MG63 (cell line): ENCODE measurements around the gene ITPRID2. TPM values are rescaled to one million over a fixed set of nuclear protein-coding genes. Genes with fewer than 3 reads are reported as not detected.

Experiments
- DNase-seq: peaks from one replicate; pipeline ENCODE4 v3.0.0-alpha.2; 2020
- H3K27me3 ChIP-seq: fragments of 250-450 bp; sonication (Bioruptor Pico); 2 replicates; pipeline ENCODE4 v1.5.1; 2020; ENCODE audit warnings: mild to moderate bottlenecking, moderate library complexity
- H3K36me3 ChIP-seq: fragments of 250-450 bp; sonication (Bioruptor Pico); 2 replicates; pipeline ENCODE4 v1.5.1; 2020; ENCODE audit warnings: mild to moderate bottlenecking, moderate library complexity
- H3K4me3 ChIP-seq: fragments of 250-450 bp; sonication (Bioruptor Pico); 2 replicates; pipeline ENCODE4 v1.5.1; 2020; ENCODE audit warnings: mild to moderate bottlenecking, moderate library complexity
- H3K9me3 ChIP-seq: fragments of 250-450 bp; sonication (Bioruptor Pico); 2 replicates; pipeline ENCODE4 v1.5.1; 2020; ENCODE audit warnings: mild to moderate bottlenecking, moderate library complexity
- total RNA-seq: library from RNA; depleted of rRNA; stranded (reverse); fragments of >200 nt; shearing (Covaris generic); gene quantifications from 2 replicates; pipeline ENCODE4 v1.2.3, GENCODE V29; 2014; ENCODE audit warnings: low replicate concordance; rRNA removed

ITPRID2 gene
- 47.7 and 58.0 TPM in 2 replicates for total RNA-seq

GRCh38 chr2:181891258-181891965 is at the start of gene ITPRID2:
TSS of gene ITPRID2 (plus strand) at chr2:181891730. CDS start at chr2:181892067, 337 bp downstream.
- H3K4me3 ChIP-seq: peak within 1 kb of the TSS; percentile 95
- no peaks in the 10 kb centered on the region for H3K9me3 ChIP-seq
- H3K36me3 ChIP-seq: peaks cover 39% of the 10 kb centered on the region
- peak; percentile 91 for DNase-seq
- H3K27me3 ChIP-seq: no peaks in the 10 kb centered on the region

- H3K27me3 ChIP-seq: no peaks in the 10 kb centered on the region
- no peak for DNase-seq
- H3K9me3 ChIP-seq: no peaks in the 10 kb centered on the region
- no peak overlapping the region for H3K4me3 ChIP-seq
- H3K36me3 ChIP-seq: no peaks in the 10 kb centered on the region
These were observed 46.8 kb upstream of the ITPRID2 start for GRCh38 chr2:181844551-181845290.

GRCh38 chr2:181846399-181847197 is 44.9 kb upstream of the ITPRID2 start:
- H3K36me3 ChIP-seq: no peaks in the 10 kb centered on the region
- DNase-seq: no peak
- no peaks in the 10 kb centered on the region for H3K9me3 ChIP-seq
- no peak overlapping the region for H3K4me3 ChIP-seq
- H3K27me3 ChIP-seq: no peaks in the 10 kb centered on the region

- Histone ChIP-seq H3K4me3 (no peak overlapping the region), H3K36me3 (no peaks in the 10 kb centered on the region), H3K9me3 (no peaks in the 10 kb centered on the region), H3K27me3 (no peaks in the 10 kb centered on the region)
- DNase-seq: no peak
These were observed 44.4 kb upstream of the ITPRID2 start for GRCh38 chr2:181847198-181847556.

GRCh38 chr2:181847702-181848101 is 43.8 kb upstream of the ITPRID2 start:
- H3K27me3 ChIP-seq: no peaks in the 10 kb centered on the region
- no peak for DNase-seq
- no peaks in the 10 kb centered on the region for H3K36me3 ChIP-seq
- H3K4me3 ChIP-seq: no peak overlapping the region
- H3K9me3 ChIP-seq: no peaks in the 10 kb centered on the region

GRCh38 chr2:181848261-181848886 is 43.2 kb upstream of the ITPRID2 start:
- H3K27me3 ChIP-seq: no peaks in the 10 kb centered on the region
- no peak for DNase-seq
- H3K9me3 ChIP-seq: no peaks in the 10 kb centered on the region
- H3K4me3 ChIP-seq: no peak overlapping the region
- H3K36me3 ChIP-seq: no peaks in the 10 kb centered on the region

- DNase-seq: no peak
- Histone ChIP-seq H3K4me3 (no peak overlapping the region), H3K9me3 (no peaks in the 10 kb centered on the region), H3K36me3 (no peaks in the 10 kb centered on the region), H3K27me3 (no peaks in the 10 kb centered on the region)
These were observed 41.9 kb upstream of the ITPRID2 start for GRCh38 chr2:181849601-181850000.

- H3K27me3 ChIP-seq: no peaks in the 10 kb centered on the region
- H3K9me3 ChIP-seq: no peaks in the 10 kb centered on the region
- no peak for DNase-seq
- H3K4me3 ChIP-seq: no peak overlapping the region
- no peaks in the 10 kb centered on the region for H3K36me3 ChIP-seq
These were observed 40.5 kb upstream of the ITPRID2 start for GRCh38 chr2:181850936-181851560.

GRCh38 chr2:181851726-181852125 is 39.8 kb upstream of the ITPRID2 start:
- Histone ChIP-seq H3K4me3 (no peak overlapping the region), H3K36me3 (no peaks in the 10 kb centered on the region), H3K9me3 (no peaks in the 10 kb centered on the region), H3K27me3 (no peaks in the 10 kb centered on the region)
- no peak for DNase-seq

- no peaks in the 10 kb centered on the region for H3K36me3 ChIP-seq
- H3K4me3 ChIP-seq: no peak overlapping the region
- no peaks in the 10 kb centered on the region for H3K27me3 ChIP-seq
- no peaks in the 10 kb centered on the region for H3K9me3 ChIP-seq
- DNase-seq: no peak
These were observed 37.8 kb upstream of the ITPRID2 start for GRCh38 chr2:181853696-181854095.

GRCh38 chr2:181857483-181857882 is 34.0 kb upstream of the ITPRID2 start:
- Histone ChIP-seq H3K36me3 (no peaks in the 10 kb centered on the region), H3K4me3 (no peak overlapping the region), H3K9me3 (no peaks in the 10 kb centered on the region), H3K27me3 (no peaks in the 10 kb centered on the region)
- no peak for DNase-seq

GRCh38 chr2:181858600-181858999 is 32.9 kb upstream of the ITPRID2 start:
- no peak overlapping the region for H3K4me3 ChIP-seq
- no peak for DNase-seq
- no peaks in the 10 kb centered on the region for H3K9me3 ChIP-seq
- H3K36me3 ChIP-seq: no peaks in the 10 kb centered on the region
- no peaks in the 10 kb centered on the region for H3K27me3 ChIP-seq

- no peak overlapping the region for H3K4me3 ChIP-seq
- no peaks in the 10 kb centered on the region for H3K9me3 ChIP-seq
- no peak for DNase-seq
- H3K36me3 ChIP-seq: no peaks in the 10 kb centered on the region
- H3K27me3 ChIP-seq: no peaks in the 10 kb centered on the region
These were observed 32.4 kb upstream of the ITPRID2 start for GRCh38 chr2:181859123-181859522.

- H3K36me3 ChIP-seq: no peaks in the 10 kb centered on the region
- no peak overlapping the region for H3K4me3 ChIP-seq
- no peaks in the 10 kb centered on the region for H3K9me3 ChIP-seq
- H3K27me3 ChIP-seq: no peaks in the 10 kb centered on the region
- no peak for DNase-seq
These were observed 31.7 kb upstream of the ITPRID2 start for GRCh38 chr2:181859803-181860202.

GRCh38 chr2:181861379-181861778 is 30.2 kb upstream of the ITPRID2 start:
- Histone ChIP-seq H3K27me3 (no peaks in the 10 kb centered on the region), H3K36me3 (no peaks in the 10 kb centered on the region), H3K9me3 (no peaks in the 10 kb centered on the region), H3K4me3 (no peak overlapping the region)
- DNase-seq: no peak

- Histone ChIP-seq H3K36me3 (no peaks in the 10 kb centered on the region), H3K9me3 (no peaks in the 10 kb centered on the region), H3K27me3 (no peaks in the 10 kb centered on the region), H3K4me3 (no peak overlapping the region)
- DNase-seq: no peak
These were observed 28.8 kb upstream of the ITPRID2 start for GRCh38 chr2:181862583-181863281.
